ENCODE measurements around the gene PEMT. TPM values are rescaled to one million over a fixed set of nuclear protein-coding genes. Genes with fewer than 3 reads are reported as not detected.

PEMT gene
- total and polyA plus RNA-seq, 2 of the 8 experiments (the other 6 are each of a cell fraction or from before 2014, with no cell fraction given), result 42.0 to 118 TPM

DNA sequence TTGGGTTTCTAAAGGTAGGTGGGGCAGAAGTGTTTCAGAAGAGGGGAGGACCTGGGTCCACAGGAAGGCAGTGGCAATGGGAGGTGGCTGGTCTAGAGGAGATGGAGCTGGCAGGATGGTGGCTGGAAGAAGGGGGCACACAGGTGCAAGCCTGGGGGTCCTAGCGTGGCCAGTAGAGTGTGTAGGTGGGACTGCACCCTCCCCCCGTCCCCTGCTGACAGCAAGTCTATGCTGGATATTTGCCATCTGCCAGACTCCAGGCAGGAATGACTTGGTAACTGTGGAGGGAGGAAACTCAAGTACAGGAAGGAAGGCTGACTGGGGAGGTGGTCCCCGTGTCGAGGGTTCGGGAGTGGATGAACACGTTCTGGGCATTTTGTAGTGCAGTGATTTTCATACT is 106.1 kb downstream of the PEMT start:
- Histone ChIP-seq H3K4ac (replicated peaks; ENCODE audit: insufficient read length, low read depth, low read length) (no peak overlapping the region), H3K23me2 (ENCODE audit: low read depth, low read length) (no peaks in the 10 kb centered on the region), H4K20me1 (replicated peaks in 1 of 2; ENCODE audit: control insufficient read depth in 1 of 2, insufficient read depth in 2 of 2, low read length in 2 of 2) (peaks cover 4 to 8% of the 10 kb centered on the region in 2 experiments), H4K8ac (ENCODE audit: extremely low read depth, insufficient read depth, low read length) (peak overlapping the region; percentile 47; the same call in 1 of the 2 replicates), H3K36me3 (ENCODE audit: control insufficient read depth in 2 of 4, insufficient read depth in 4 of 4, low read length in 3 of 4) (peaks cover 0 to 16% (median 5%) of the 10 kb centered on the region in 4 experiments; a peak in 5 of 8 replicates), H3K18ac (ENCODE audit: extremely low read depth, low read length) (no peak overlapping the region), H4K5ac (ENCODE audit: insufficient read length, low read depth, low read length) (no peak overlapping the region), H2AK5ac (ENCODE audit: low read depth, low read length) (no peak overlapping the region), H3K27ac (ENCODE audit: low read depth, low read length) (no peak overlapping the region), H3K27me3 (replicated peaks in 1 of 4; ENCODE audit: control insufficient read depth in 3 of 4, extremely low read depth in 1 of 4, insufficient read depth in 3 of 4, low read length in 3 of 4) (no peaks in the 10 kb centered on the region), H3K79me1 (ENCODE audit: low read depth, low read length) (peaks cover 12% of the 10 kb centered on the region), H3K56ac (replicated peaks; ENCODE audit: insufficient read length, low read depth, low read length) (no peak overlapping the region), H2BK12ac (ENCODE audit: low read depth, low read length) (no peak overlapping the region), H3K9me3 (ENCODE audit: insufficient read depth in 2 of 2, low read depth in 1 of 2, low read length in 1 of 2) (no peaks in the 10 kb centered on the region), H3K4me2 (ENCODE audit: insufficient read depth in 1 of 2, low read depth in 2 of 2, low read length in 2 of 2) (no peak overlapping the region), H2BK120ac (replicated peaks; ENCODE audit: low read depth, low read length) (no peak overlapping the region), H2BK20ac (ENCODE audit: low read length) (no peak overlapping the region), H2BK15ac (ENCODE audit: low read length) (no peak overlapping the region), H3K14ac (ENCODE audit: insufficient read length) (no peak overlapping the region), H3K4me1 (replicated peaks in 1 of 4; ENCODE audit: control insufficient read depth in 3 of 4, insufficient read depth in 4 of 4, low read length in 3 of 4) (no peaks in the 10 kb centered on the region), H3K4me3 (ENCODE audit: extremely low read depth in 1 of 4, insufficient read depth in 2 of 4, low read depth in 3 of 4, low read length in 4 of 4) (no peak overlapping the region), H3K23ac (ENCODE audit: insufficient read length) (no peak overlapping the region), H2BK5ac (ENCODE audit: low read depth, low read length) (no peak overlapping the region), H2AFZ (ENCODE audit: low read length) (no peak overlapping the region), H3K79me2 (ENCODE audit: control insufficient read depth in 1 of 2, insufficient read depth in 2 of 2, low read length in 2 of 2) (peaks cover 5 to 43% of the 10 kb centered on the region in 2 experiments), H4K91ac (replicated peaks; ENCODE audit: insufficient read length, low read length) (no peak overlapping the region), H3K9ac (replicated peaks in 1 of 4; ENCODE audit: extremely low read depth in 1 of 4, low read depth in 3 of 4, low read length in 3 of 4) (no peak overlapping the region)
- 81% methylated on average over 6 of the region's 6 CpGs; no CpG with 5 or more reads in 1 of the 2 experiments for WGBS, 2 experiments (ENCODE audit: extremely low coverage in 1 of 2, insufficient coverage in 1 of 2, insufficient read length in 1 of 2, insufficient replicate concordance in 2 of 2, low coverage in 1 of 2, low lambda C conversion rate in 2 of 2, missing lambda C conversion rate in 1 of 2)
- CTCF ChIA-PET (ENCODE audit: partially characterized antibody), result no interaction called here
- DNase-seq (ENCODE audit: low read depth in 1 of 2, low spot score in 2 of 2) (no peak), FAIRE-seq (no peak)
- POLR2A ChIA-PET (ENCODE audit: partially characterized antibody), result no interaction called here
- TF ChIP-seq EP300 (IDR thresholded peaks at IDR 0.05; ENCODE audit: borderline replicate concordance in 1 of 2, low read depth in 2 of 2, low read length in 2 of 2) (no peak), POLR2A (IDR thresholded peaks at IDR 0.05; ENCODE audit: control extremely low read depth in 1 of 2, low read depth in 2 of 2, low read length in 2 of 2) (no peak), TEAD4 (IDR thresholded peaks at IDR 0.05; ENCODE audit: low read depth, low read length) (no peak), NRF1 (IDR thresholded peaks at IDR 0.05; ENCODE audit: low read depth, low read length) (no peak), BACH1 (IDR thresholded peaks at IDR 0.05; ENCODE audit: low read length) (no peak), YY1 (IDR thresholded peaks at IDR 0.05; ENCODE audit: low read depth, low read length) (no peak), SAP30 (IDR thresholded peaks at IDR 0.05; ENCODE audit: insufficient read depth, insufficient replicate concordance, low read length) (no peak), NANOG (IDR thresholded peaks at IDR 0.05; ENCODE audit: insufficient read depth, low read depth, low read length, poor library complexity, severe bottlenecking) (no peak), RBBP5 (IDR thresholded peaks at IDR 0.05; ENCODE audit: borderline replicate concordance, low read depth, low read length) (no peak), RFX5 (IDR thresholded peaks at IDR 0.05; ENCODE audit: borderline replicate concordance, low read depth, low read length) (no peak), HDAC2 (IDR thresholded peaks at IDR 0.05; ENCODE audit: borderline replicate concordance in 1 of 2, low read depth in 2 of 2, low read length in 2 of 2) (no peak), RNF2 (IDR thresholded peaks at IDR 0.05; ENCODE audit: borderline replicate concordance, low read depth, low read length, missing control alignments, poor library complexity, severe bottlenecking) (no peak), SP4 (IDR thresholded peaks at IDR 0.05; ENCODE audit: low read length) (no peak)
- TF ChIP-seq, protein P1, sequence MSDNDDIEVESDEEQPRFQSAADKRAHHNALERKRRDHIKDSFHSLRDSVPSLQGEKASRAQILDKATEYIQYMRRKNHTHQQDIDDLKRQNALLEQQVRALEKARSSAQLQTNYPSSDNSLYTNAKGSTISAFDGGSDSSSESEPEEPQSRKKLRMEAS (IDR thresholded peaks at IDR 0.05), result no peak

Measured in H1 (cell line).